Body of pancreas (tissue), 4 donors: ENCODE measurements around the gene EXOSC7.

Source experiments
- CTCF ChIP-seq, 7 experiments: fragments of 450-650 bp in 4 of 7; fragments of 200-600 bp in 3 of 7; sonication (generic) in 3 of 7; IDR thresholded peaks; one replicate each; pipeline ENCODE4 v1.5.1; 2016 to 2019; ENCODE audit warnings: antibody characterized with exemption in 7 of 7
- POLR2A ChIP-seq, 3 donors: fragments of 450-650 bp; IDR thresholded peaks; one replicate each; pipeline ENCODE4 v1.6.1; 2016; ENCODE audit warnings: antibody characterized with exemption in 3 of 3, mild to moderate bottlenecking in 2 of 3

GRCh38 chr3:45007091-45007490 lies 31.0 kb downstream of the EXOSC7 start:
- TF ChIP-seq CTCF (IDR thresholded peaks at IDR 0.05) (no peak), POLR2A (IDR thresholded peaks at IDR 0.05) (no peak)
